HepG2 (cell line): ENCODE measurements around the gene PYGB. TPM values are rescaled to one million over a fixed set of nuclear protein-coding genes. Genes with fewer than 3 reads are reported as not detected.

ENCODE experiments used
- ATAC-seq: fragments of 200-7000 bp; cut with Tn5 transposase; 3 replicates; pipeline ENCODE4 v1.9.1; 2020; ENCODE audit warnings: mild to moderate bottlenecking, moderate library complexity
- BruUV-seq: library from RNA; stranded (reverse); fragments of 400-500 nt; replicated peaks from 2 replicates; lab custom pipeline; 2021; lab: Mats Ljungman, UMichigan
- CTCF ChIA-PET: fragments of 300-600 bp; formaldehyde crosslinking; extraction: SDS; loops from one replicate; lab custom pipeline; 2021; ENCODE audit warnings: low total read pairs, inconsistent platforms, low intra/inter-chr PET ratio; lab: Yijun Ruan, JAX
- POLR2A ChIA-PET: fragments of 350-600 bp; sonication (Branson Sonifier 250); formaldehyde crosslinking; loops from one replicate; lab custom pipeline; 2020; ENCODE audit warnings: antibody characterized with exemption, inconsistent platforms; lab: Yijun Ruan, JAX
- DNase-seq: peaks from one replicate; pipeline ENCODE4 v3.0.0-alpha.2; 2015; ENCODE audit warnings: low spot score
- FAIRE-seq: peaks from 3 replicates; lab custom pipeline; 2011; peaks lifted over from hg19 to GRCh38; lab: Jason Lieb, UNC
- H2AFZ ChIP-seq: one replicate; pipeline ENCODE4 v1.6.1; 2011; ENCODE audit warnings: low read length, inconsistent platforms
- H3K27ac ChIP-seq: fragments of 300-600 bp; 3 replicates; pipeline ENCODE4 v1.8.0; 2011; ENCODE audit warnings: mixed run types, mild to moderate bottlenecking, mixed read lengths, low read length, inconsistent platforms; ENCODE audit not compliant: insufficient read depth; ENCODE audit errors: extremely low read length
- H3K27me3 ChIP-seq, 2 experiments: fragments of 200-600 bp in 1 of 2; 2 replicates in 1 of 2; 3 replicates in 1 of 2; pipeline versions ENCODE4 v1.6.0 to v1.8.0; 2011; ENCODE audit warnings: low read length in 2 of 2, mild to moderate bottlenecking in 2 of 2, moderate library complexity in 2 of 2, inconsistent platforms in 1 of 2; ENCODE audit not compliant: insufficient read depth in 2 of 2, control insufficient read depth in 1 of 2
- H3K36me3 ChIP-seq, 2 experiments: fragments of 200-600 bp in 1 of 2; replicated peaks in 1 of 2; 2 replicates in 1 of 2; 3 replicates in 1 of 2; pipeline versions ENCODE4 v1.5.1 to v1.8.0; 2011; ENCODE audit warnings: low read length in 2 of 2, inconsistent platforms in 1 of 2; ENCODE audit not compliant: insufficient read depth in 2 of 2, control insufficient read depth in 1 of 2
- H3K4me1 ChIP-seq: 2 replicates; pipeline ENCODE4 v1.5.1; 2012; ENCODE audit warnings: low read length, inconsistent platforms; ENCODE audit not compliant: insufficient read depth
- H3K4me2 ChIP-seq: 2 replicates; pipeline ENCODE4 v1.6.0; 2011; ENCODE audit warnings: low read depth, low read length, inconsistent platforms
- H3K4me3 ChIP-seq, 3 experiments: fragments of 200-600 bp in 1 of 3; sonication (generic), shearing (Covaris generic) in 1 of 3; replicated peaks in 1 of 3; 2 replicates each; pipeline ENCODE4 v1.5.1; 2011 to 2016; ENCODE audit warnings: low read length in 3 of 3, inconsistent platforms in 2 of 3, low read depth in 2 of 3, mild to moderate bottlenecking in 2 of 3, control low read depth in 1 of 3, mixed read lengths in 1 of 3; ENCODE audit not compliant: insufficient read depth in 1 of 3
- H3K79me2 ChIP-seq: one replicate; pipeline ENCODE4 v1.6.1; 2011; ENCODE audit warnings: low read length, inconsistent platforms; ENCODE audit not compliant: insufficient read depth
- H3K9ac ChIP-seq: 2 replicates; pipeline ENCODE4 v1.6.0; 2011; ENCODE audit warnings: mild to moderate bottlenecking, low read depth, low read length, inconsistent platforms; ENCODE audit not compliant: insufficient read depth
- H3K9me3 ChIP-seq: 2 replicates; pipeline ENCODE4 v1.5.1; 2012; ENCODE audit warnings: mild to moderate bottlenecking, low read length
- H4K20me1 ChIP-seq: 2 replicates; pipeline ENCODE4 v1.6.0; 2011; ENCODE audit warnings: inconsistent platforms, mild to moderate bottlenecking, low read length, moderate library complexity; ENCODE audit not compliant: insufficient read depth
- CCAR2 ChIP-seq: fragments of 200-400 bp; formaldehyde crosslinking; optimal IDR thresholded peaks from 2 replicates; pipeline ENCODE3; 2018; ENCODE audit warnings: low read depth, mild to moderate bottlenecking, low read length, moderate library complexity
- ELF1 ChIP-seq: sonication (generic); formaldehyde crosslinking; IDR thresholded peaks from 2 replicates; pipeline ENCODE4 v1.4.0; 2020; ENCODE audit warnings: missing genetic modification reagents
- KAT7 ChIP-seq: IDR thresholded peaks from 2 replicates; pipeline ENCODE4 v1.6.1; 2018; ENCODE audit warnings: borderline replicate concordance, missing compliant biosample characterization
- LCORL ChIP-seq, 2 experiments: fragments of 450-650 bp in 1 of 2; sonication (generic) in 1 of 2; formaldehyde crosslinking in 1 of 2; IDR thresholded peaks; 2 replicates each; pipeline versions ENCODE4 v1.5.0 to v1.6.1; 2017 to 2020; ENCODE audit warnings: antibody characterized with exemption in 1 of 2, missing genetic modification reagents in 1 of 2
- MXD3 ChIP-seq: IDR thresholded peaks from 2 replicates; pipeline ENCODE4 v1.6.1; 2016; ENCODE audit warnings: mild to moderate bottlenecking, missing biosample characterization, missing genetic modification reagents
- REST ChIP-seq, 2 experiments: IDR thresholded peaks; 2 replicates each; pipeline ENCODE4 v1.6.1; 2011 to 2012; ENCODE audit warnings: low read length in 2 of 2, borderline replicate concordance in 1 of 2, low read depth in 1 of 2, mild to moderate bottlenecking in 1 of 2, moderate library complexity in 1 of 2
- SNRNP70 ChIP-seq: fragments of 200-400 bp; formaldehyde crosslinking; IDR thresholded peaks from 2 replicates; pipeline ENCODE4 v1.6.1; 2017; ENCODE audit warnings: mild to moderate bottlenecking, low read depth, low read length, moderate library complexity
- SOX5 ChIP-seq: IDR thresholded peaks from 2 replicates; pipeline ENCODE4 v1.6.1; 2016; ENCODE audit warnings: borderline replicate concordance
- TP53 ChIP-seq: sonication (generic); formaldehyde crosslinking; conservative IDR thresholded peaks from 2 replicates; pipeline ENCODE4 v1.4.0; 2020; ENCODE audit warnings: missing genetic modification reagents
- ZNF296 ChIP-seq: sonication (generic); formaldehyde crosslinking; conservative IDR thresholded peaks from 2 replicates; pipeline ENCODE4 v1.5.0; 2020; ENCODE audit warnings: mild to moderate bottlenecking, missing genetic modification reagents
- ZNF468 ChIP-seq: sonication (generic); formaldehyde crosslinking; IDR thresholded peaks from 2 replicates; pipeline ENCODE4 v1.8.0; 2022; ENCODE audit warnings: mild to moderate bottlenecking, moderate library complexity, missing genetic modification reagents
- ZNF563 ChIP-seq: sonication (generic); formaldehyde crosslinking; IDR thresholded peaks from 2 replicates; pipeline ENCODE4 v1.8.0; 2022; ENCODE audit warnings: mild to moderate bottlenecking, moderate library complexity, missing genetic modification reagents
- ZNF644 ChIP-seq: IDR thresholded peaks from 2 replicates; pipeline ENCODE4 v1.6.1; 2016; ENCODE audit warnings: low read depth
- ZNF776 ChIP-seq: sonication (generic); formaldehyde crosslinking; IDR thresholded peaks from 2 replicates; pipeline ENCODE4 v1.4.0; 2020; ENCODE audit warnings: mild to moderate bottlenecking, missing genetic modification reagents
- WGBS: methylation state at CpG from one replicate; pipeline ENCODE4 v1.1.6; 2017; ENCODE audit warnings: low lambda C conversion rate; 5-methylcytosine and 5-hydroxymethylcytosine counted together
- in situ Hi-C: cut with HindIII; loops from 2 replicates; pipeline ENCODE4 v1.10.0; 2017; ENCODE audit warnings: low pct_unique_long_range_greater_than_20kb; ENCODE audit not compliant: extremely low pct_ligation_motif_present
- intact Hi-C: fragments of 100-400 bp; cut with micrococcal nuclease; formaldehyde crosslinking; loops from one replicate; pipeline ENCODE4 v1.10.0; 2022; ENCODE audit not compliant: unreplicated experiment
- polyA plus RNA-seq, 8 experiments: library from polyadenylated mRNA; depleted of rRNA in 3 of 8; stranded (reverse) in 7 of 8; unstranded in 1 of 8; fragments of >200 nt; fragmentation: Illumina TruSeq in 4 of 8; extraction: Trizol in 4 of 8; gene quantifications; 2 replicates each; pipeline versions ENCODE4 v1.2.1 to v1.2.3, GENCODE V29; 2011 to 2016; ENCODE audit warnings: low read depth in 4 of 8, missing spikeins in 1 of 8, mixed read lengths in 1 of 8; ENCODE audit not compliant: insufficient read depth in 1 of 8
- total RNA-seq, 5 experiments: library from RNA; depleted of rRNA; stranded (reverse); fragments of >200 nt; fragmentation: Illumina TruSeq; extraction: Trizol; gene quantifications; 2 replicates each; pipeline ENCODE4 v1.2.3, GENCODE V29; 2016; ENCODE audit warnings: low read depth in 1 of 5

The PYGB gene
- total and polyA plus RNA-seq, 2 of the 13 experiments (the other 11 are each of a cell fraction or from before 2014, with no cell fraction given) = 24.2 to 86.3 TPM

- 0 out of 2 replicates have a peak, but pooled peaks have one; percentile 6 for TF ChIP-seq MXD3 (CRISPR knock-in tag)
- no peak for TF ChIP-seq SOX5
- no peak for TF ChIP-seq ZNF468 (CRISPR knock-in tag)
- no peak for TF ChIP-seq ZNF776 (CRISPR knock-in tag)
- no peak for TF ChIP-seq CCAR2
- TF ChIP-seq TP53 = no peak
- no peak for TF ChIP-seq KAT7 (CRISPR knock-in tag)
Measured at GRCh38 chr20:25309395-25310267, 61.7 kb downstream of the PYGB start (continued).

GRCh38 chr20:25310268-25310920 lies 62.5 kb downstream of the PYGB start:
- POLR2A ChIA-PET = interaction anchor here (0.9 to 2.7 kb wide), 14 partner anchors 11 to 242 kb away, joined by 3 to 21 read pairs (median 6); partner anchors contain the start of genes ABHD12, GINS1 and PYGB
- peak; percentile 99 for DNase-seq
- no peaks in the 10 kb centered on the region for H3K9me3 ChIP-seq
- H3K4me2 ChIP-seq = peak overlapping the region; percentile 82
- no TSS peak for BruUV-seq
- 22% methylated on average over 6 of the region's 6 CpGs for WGBS
- peak overlapping the region; percentile 70 for H3K9ac ChIP-seq
- CTCF ChIA-PET = interaction anchor here (0.7 to 2.9 kb wide), 4 partner anchors 16 to 97 kb away, joined by 3 to 13 read pairs (median 8); partner anchors contain the start of gene GINS1
- in situ Hi-C loops = loop anchor here (25.0 kb wide), 1 partner anchor 352 kb away; no protein-coding TSS in a partner anchor
- peak overlapping the region; percentile 76 for H3K27ac ChIP-seq
- intact Hi-C loops = loop anchor here (1.0 to 2.0 kb wide), 4 partner anchors 68 to 96 kb away; partner anchors contain the start of gene GINS1
- H3K79me2 ChIP-seq = no peaks in the 10 kb centered on the region
- peak; percentile 96 for ATAC-seq
- peaks cover 51% of the 10 kb centered on the region for H3K4me1 ChIP-seq
- H3K36me3 ChIP-seq = peaks cover 13 to 14% of the 10 kb centered on the region in 2 experiments; a peak in 4 of 5 replicates
- peak; percentile 99 for FAIRE-seq
- no peaks in the 10 kb centered on the region for H3K27me3 ChIP-seq
- peak overlapping the region; percentile 59 for H2AFZ ChIP-seq
- no peaks in the 10 kb centered on the region for H4K20me1 ChIP-seq
- H3K4me3 ChIP-seq = peak overlapping the region; percentile 33 to 69 (median 34); a peak in 5 of 6 replicates
- TF ChIP-seq ZNF563 (CRISPR knock-in tag) (no peak), SNRNP70 (no peak), ELF1 (CRISPR knock-in tag) (peak; percentile 35; the same call in 1 of the 2 replicates), ZNF644 (CRISPR knock-in tag) (peak; percentile 72; the same call in 1 of the 2 replicates), ZNF296 (CRISPR knock-in tag) (no peak), LCORL (IDR thresholded peaks at IDR 0.05) (no peak), LCORL (CRISPR knock-in tag; IDR thresholded peaks at IDR 0.05) (no peak; the same call in 1 of the 2 replicates), REST (IDR thresholded peaks at IDR 0.05; ENCODE audit: borderline replicate concordance in 1 of 2, low read depth in 1 of 2, low read length in 2 of 2) (no peak)
